Common myeloid progenitor, CD34-positive (primary cell): ENCODE data around the gene PLA2G15.

Experiments
- CTCF ChIA-PET: fragments of 350-600 bp; sonication (Branson Sonifier 250); formaldehyde crosslinking; loops from one replicate; lab custom pipeline; 2021; ENCODE audit warnings: antibody characterized with exemption; lab: Charles Lee
- POLR2A ChIA-PET: fragments of 350-600 bp; sonication (Branson Sonifier 250); formaldehyde crosslinking; loops from one replicate; lab custom pipeline; 2021; ENCODE audit warnings: antibody characterized with exemption; lab: Charles Lee
- DNase-seq, 3 donors: peaks; one replicate each; pipeline versions ENCODE4 v3.0.0 to v3.0.0-alpha.2; 2013
- H3K27ac ChIP-seq, 2 experiments: 1 replicate in 1 of 2; 2 replicates in 1 of 2; pipeline ENCODE4 v1.7.0; 2013; ENCODE audit warnings: inconsistent platforms in 2 of 2, low read length in 2 of 2, mild to moderate bottlenecking in 2 of 2, low read depth in 1 of 2, moderate library complexity in 1 of 2; ENCODE audit not compliant: severe bottlenecking in 2 of 2, insufficient read depth in 1 of 2, poor library complexity in 1 of 2
- H3K27me3 ChIP-seq, 5 experiments: replicated peaks in 2 of 5; 1 replicate in 3 of 5; 2 replicates in 2 of 5; pipeline versions ENCODE4 v1.6.1 to v1.7.0; 2013; ENCODE audit warnings: low read length in 4 of 5, mild to moderate bottlenecking in 2 of 5, moderate library complexity in 2 of 5, inconsistent platforms in 1 of 5; ENCODE audit not compliant: insufficient read depth in 5 of 5, control insufficient read depth in 4 of 5
- H3K36me3 ChIP-seq, 4 experiments: 1 replicate in 2 of 4; 2 replicates in 2 of 4; pipeline versions ENCODE4 v1.6.1 to v1.7.0; 2013; ENCODE audit warnings: low read length in 3 of 4, control low read depth in 1 of 4, mild to moderate bottlenecking in 1 of 4; ENCODE audit not compliant: control insufficient read depth in 4 of 4, insufficient read depth in 4 of 4
- H3K4me1 ChIP-seq, 4 experiments: 1 replicate in 3 of 4; 2 replicates in 1 of 4; pipeline versions ENCODE4 v1.6.1 to v1.7.1; 2013; ENCODE audit warnings: low read length in 3 of 4, mild to moderate bottlenecking in 3 of 4, control low read depth in 1 of 4, inconsistent platforms in 1 of 4, moderate library complexity in 1 of 4; ENCODE audit not compliant: control insufficient read depth in 4 of 4, insufficient read depth in 4 of 4; ENCODE audit errors: control extremely low read depth in 1 of 4
- H3K4me3 ChIP-seq, 7 experiments: 1 replicate in 4 of 7; 2 replicates in 3 of 7; pipeline versions ENCODE4 v1.5.1 to v1.7.0; 2013; ENCODE audit warnings: mild to moderate bottlenecking in 7 of 7, low read length in 6 of 7, moderate library complexity in 6 of 7, inconsistent platforms in 2 of 7, low read depth in 2 of 7, control low read depth in 1 of 7; ENCODE audit not compliant: insufficient read depth in 4 of 7, control insufficient read depth in 1 of 7; ENCODE audit errors: extremely low read depth in 1 of 7
- H3K9me3 ChIP-seq, 5 experiments: 1 replicate in 4 of 5; 2 replicates in 1 of 5; pipeline versions ENCODE4 v1.6.1 to v1.7.1; 2013; ENCODE audit warnings: low read length in 4 of 5, mild to moderate bottlenecking in 2 of 5, inconsistent platforms in 1 of 5, low read depth in 1 of 5, moderate library complexity in 1 of 5; ENCODE audit not compliant: control insufficient read depth in 4 of 5, insufficient read depth in 2 of 5; ENCODE audit errors: control extremely low read depth in 1 of 5
- WGBS: methylation state at CpG from one replicate; pipeline ENCODE4 v1.1.5; 2013; ENCODE audit not compliant: insufficient coverage; 5-methylcytosine and 5-hydroxymethylcytosine counted together

Gene PLA2G15

DNA sequence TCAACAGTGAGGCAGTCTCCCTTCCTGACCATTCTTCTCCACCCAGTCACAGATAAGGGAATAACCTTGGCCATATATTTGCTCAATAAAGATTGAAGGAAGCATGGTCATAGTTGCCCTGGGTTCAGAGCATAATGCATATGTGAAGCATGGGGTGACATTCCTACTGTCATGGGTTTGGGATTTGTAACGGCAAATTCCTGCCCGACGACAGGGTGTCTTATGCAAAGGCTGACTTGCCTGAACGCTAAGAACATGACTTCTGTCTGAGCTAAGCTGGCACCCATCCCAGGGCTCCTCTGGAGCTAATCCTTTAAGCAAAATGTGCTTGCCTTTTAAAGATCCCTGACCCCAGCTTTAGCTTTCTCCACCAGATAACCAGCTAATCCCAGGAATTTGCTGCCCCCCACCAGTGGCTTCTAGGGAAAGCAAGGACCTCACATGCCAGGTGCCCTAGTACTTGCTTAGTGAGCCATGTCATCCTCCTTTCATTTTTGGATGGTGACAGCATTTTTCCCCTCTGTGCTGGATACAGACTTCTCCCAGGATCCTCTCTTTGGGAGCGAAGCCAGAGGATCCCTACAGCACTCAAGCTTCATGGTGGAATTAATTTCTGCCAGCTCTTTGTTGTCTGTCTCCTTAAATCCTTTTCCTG is 53.9 kb downstream of the PLA2G15 start:
- WGBS = 85% methylated on average over 5 of the region's 5 CpGs
- Histone ChIP-seq H3K36me3 (peaks cover 17 to 96% (median 78%) of the 10 kb centered on the region in 4 experiments), H3K9me3 (no peaks in the 10 kb centered on the region), H3K27ac (no peak overlapping the region), H3K27me3 (no peaks in the 10 kb centered on the region), H3K4me3 (no peak overlapping the region), H3K4me1 (peaks cover 0 to 20% (median 1%) of the 10 kb centered on the region in 4 experiments)
- POLR2A ChIA-PET = no interaction called here
- CTCF ChIA-PET = interaction anchor here (1.0 to 2.4 kb wide), 8 partner anchors 9 to 39 kb away, joined by 3 to 10 read pairs (median 4); partner anchors contain the start of gene SLC7A6
- DNase-seq = no peak

DNA sequence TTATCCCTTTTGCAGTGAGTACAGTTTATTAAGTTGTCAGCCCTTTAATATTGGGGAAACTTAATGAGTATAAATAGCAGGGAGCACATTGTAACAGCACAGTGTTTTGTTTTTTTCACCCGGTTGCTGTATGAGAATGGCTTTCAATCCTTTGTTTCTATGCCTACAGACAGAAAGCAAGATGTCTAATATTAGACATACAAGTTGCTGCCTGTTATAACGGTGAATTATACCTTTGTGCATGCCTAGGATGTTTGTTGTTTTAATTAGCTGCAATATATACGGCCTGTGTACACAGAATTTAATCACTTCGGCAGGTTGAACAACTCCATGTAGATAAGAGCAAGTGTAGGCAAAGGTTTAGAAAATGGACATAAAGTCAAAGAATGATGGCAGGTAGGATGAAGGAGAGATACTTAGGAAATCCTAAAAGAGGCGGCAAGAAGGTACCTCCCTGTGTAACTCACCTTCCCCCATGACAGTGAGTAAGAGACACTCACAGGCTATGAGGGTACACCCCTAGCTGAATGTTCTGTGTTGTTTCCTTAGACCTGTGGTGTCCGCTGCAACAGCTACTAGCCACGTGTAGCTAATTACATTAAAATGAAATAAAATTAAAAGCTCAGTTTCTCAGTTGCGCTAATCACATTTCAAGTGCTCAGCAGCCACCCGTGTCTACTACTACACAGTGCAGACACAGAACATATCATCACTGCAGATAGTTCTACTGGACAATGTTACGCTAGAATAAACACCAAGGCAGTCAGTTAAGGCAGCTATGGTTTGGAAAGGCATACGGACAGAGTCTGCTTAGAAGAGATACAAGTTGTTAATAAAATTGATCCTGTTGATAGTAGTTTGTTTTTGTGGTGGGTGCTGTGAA is 54.6 kb downstream of the PLA2G15 start:
- Histone ChIP-seq H3K36me3 (peaks cover 22 to 94% (median 76%) of the 10 kb centered on the region in 4 experiments), H3K9me3 (no peaks in the 10 kb centered on the region), H3K4me1 (peaks cover 0 to 20% (median 1%) of the 10 kb centered on the region in 4 experiments), H3K27me3 (no peaks in the 10 kb centered on the region), H3K27ac (no peak overlapping the region), H3K4me3 (no peak overlapping the region)
- WGBS = 98% methylated on average over 7 of the region's 11 CpGs
- ChIA-PET POLR2A (no interaction called here), CTCF (interaction anchor here (1.0 to 2.6 kb wide), 16 partner anchors 8 to 40 kb away, joined by 3 to 13 read pairs (median 3); partner anchors contain the start of gene SLC7A6)
- DNase-seq = no peak

DNA sequence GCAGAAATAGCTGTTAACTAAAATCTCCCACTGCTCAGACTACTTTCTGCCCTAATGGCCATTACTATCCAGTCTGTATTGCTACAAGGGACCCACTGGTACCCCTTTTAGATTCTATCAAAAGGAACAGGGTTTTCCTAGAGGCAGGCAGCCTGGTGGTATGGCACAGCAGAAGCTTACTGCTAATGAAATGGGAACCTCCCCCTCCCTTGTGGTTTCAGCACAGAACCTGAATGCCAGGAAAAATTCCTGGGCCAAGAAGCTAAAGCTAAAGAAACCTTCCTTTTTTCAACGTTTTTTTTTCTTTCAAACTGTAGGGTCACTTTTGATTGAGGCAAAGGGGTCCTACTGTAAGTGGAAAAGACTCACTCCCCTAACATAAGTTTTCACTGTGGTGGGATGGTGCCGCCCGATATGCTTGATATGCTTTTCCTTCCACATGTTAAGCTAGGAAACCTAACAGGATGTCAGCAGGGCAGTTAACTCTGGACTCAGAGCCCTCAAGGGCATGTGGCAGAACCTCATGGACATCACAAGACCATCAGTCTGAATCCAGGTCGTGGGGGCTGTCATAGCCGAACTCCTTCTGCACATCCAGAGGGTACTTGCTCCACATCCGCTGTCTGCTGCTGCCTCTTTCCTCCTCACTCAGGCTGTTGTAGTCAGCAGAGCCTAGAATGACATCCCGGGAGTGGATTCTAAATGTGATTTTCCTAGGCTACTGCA is 55.7 kb downstream of the PLA2G15 start:
- ChIA-PET POLR2A (interaction anchor here (0.6 to 1.2 kb wide), 2 partner anchors 43 to 878 kb away, joined by 3 to 5 read pairs; no protein-coding TSS in a partner anchor), CTCF (interaction anchor here (0.8 to 2.6 kb wide), 11 partner anchors 8 to 56 kb away, joined by 3 to 13 read pairs (median 3); partner anchors contain the start of genes PLA2G15 and SLC7A6)
- Histone ChIP-seq H3K9me3 (no peaks in the 10 kb centered on the region), H3K27me3 (no peaks in the 10 kb centered on the region), H3K4me1 (peaks cover 0 to 20% (median 1%) of the 10 kb centered on the region in 4 experiments), H3K4me3 (no peak overlapping the region), H3K27ac (no peak overlapping the region), H3K36me3 (peaks cover 23 to 95% (median 72%) of the 10 kb centered on the region in 4 experiments)
- DNase-seq = no peak
- 87% methylated on average over 7 of the region's 7 CpGs for WGBS

DNA sequence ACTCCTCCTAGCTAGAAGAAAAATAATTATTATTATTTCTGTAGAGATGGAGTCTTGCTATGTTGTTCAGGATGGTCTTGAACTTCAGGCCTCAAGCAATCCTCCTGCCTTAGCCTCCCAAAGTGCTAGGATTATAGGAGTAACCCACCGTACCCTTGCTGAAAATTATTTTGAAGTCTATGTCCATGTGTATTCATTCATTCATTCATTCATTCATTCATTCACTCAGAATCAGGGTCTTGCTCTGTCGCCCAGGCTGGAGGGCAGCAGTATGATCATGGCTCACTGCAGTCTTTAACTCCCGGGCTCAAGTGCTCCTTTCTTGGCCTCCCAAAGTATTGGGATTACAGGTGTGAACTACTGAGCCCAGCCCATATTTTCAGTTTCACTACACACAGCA is 61.5 kb downstream of the PLA2G15 start:
- POLR2A ChIA-PET = no interaction called here
- Histone ChIP-seq H3K36me3 (peaks cover 19 to 57% (median 37%) of the 10 kb centered on the region in 4 experiments), H3K27ac (no peak overlapping the region), H3K9me3 (no peaks in the 10 kb centered on the region), H3K4me1 (peaks cover 2 to 24% (median 20%) of the 10 kb centered on the region in 4 experiments), H3K4me3 (no peak overlapping the region), H3K27me3 (no peaks in the 10 kb centered on the region)
- 92% methylated on average over 2 of the region's 3 CpGs for WGBS
- no peak for DNase-seq
- CTCF ChIA-PET = interaction anchor here (1.3 to 6.7 kb wide), 2 partner anchors 22 to 45 kb away, joined by 5 to 34 read pairs; no protein-coding TSS in a partner anchor

DNA sequence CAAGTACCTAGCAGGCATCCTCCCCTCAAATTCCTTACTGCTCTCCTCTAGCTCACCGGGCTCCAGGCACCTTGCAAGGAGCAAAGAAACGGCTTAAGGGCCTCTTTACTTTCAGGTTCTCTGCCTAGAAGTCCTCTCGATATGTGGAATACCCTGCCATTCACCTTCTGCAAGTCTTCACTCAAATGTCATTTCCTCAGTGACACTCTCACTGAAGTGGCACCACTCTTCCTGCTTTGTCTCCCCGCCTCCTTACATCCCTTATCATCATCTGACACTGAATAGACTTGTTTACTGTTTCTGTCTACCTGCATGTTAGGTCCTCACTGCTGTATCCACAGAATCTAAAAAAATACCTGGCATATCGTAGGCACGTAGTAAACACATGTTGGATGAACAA is 64.6 kb downstream of the PLA2G15 start:
- ChIA-PET CTCF (interaction anchor here (1.1 to 6.7 kb wide), 2 partner anchors 10 to 48 kb away, joined by 5 to 34 read pairs; no protein-coding TSS in a partner anchor), POLR2A (no interaction called here)
- WGBS = 46% methylated on average over 6 of the region's 6 CpGs
- Histone ChIP-seq H3K9me3 (no peaks in the 10 kb centered on the region), H3K27me3 (no peaks in the 10 kb centered on the region), H3K36me3 (peaks cover 6 to 41% (median 19%) of the 10 kb centered on the region in 4 experiments), H3K27ac (peak overlapping the region; percentile 64 to 85), H3K4me3 (peak overlapping the region; percentile 77 to 99 (median 94)), H3K4me1 (peaks cover 5 to 33% (median 26%) of the 10 kb centered on the region in 4 experiments)
- DNase-seq = no peak

DNA sequence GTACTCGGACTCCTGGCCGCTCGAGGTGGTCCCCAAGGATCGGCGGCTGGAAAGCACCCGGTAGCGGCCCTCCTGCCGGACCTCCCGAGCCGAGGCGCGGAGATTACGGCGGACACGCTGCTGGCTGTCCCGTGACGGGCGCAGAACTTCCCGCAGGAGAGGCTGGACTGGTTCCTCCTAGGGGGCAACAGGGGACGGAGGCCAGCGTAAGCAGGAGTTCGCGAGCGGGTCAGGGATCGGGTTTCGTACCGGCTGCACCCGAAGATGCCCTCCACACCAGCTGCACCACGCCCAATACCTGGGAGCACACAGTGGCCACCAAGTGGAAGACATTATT is 65.2 kb downstream of the PLA2G15 start:
- CTCF ChIA-PET = interaction anchor here (0.7 to 2.2 kb wide), 6 partner anchors 18 to 56 kb away, joined by 3 to 37 read pairs (median 6); partner anchors contain the start of gene SLC7A6
- Histone ChIP-seq H3K9me3 (no peaks in the 10 kb centered on the region), H3K4me3 (peak overlapping the region; percentile 77 to 99 (median 94)), H3K4me1 (peaks cover 5 to 33% (median 26%) of the 10 kb centered on the region in 4 experiments), H3K27me3 (no peaks in the 10 kb centered on the region), H3K36me3 (peaks cover 5 to 40% (median 17%) of the 10 kb centered on the region in 4 experiments), H3K27ac (peak overlapping the region; percentile 64 to 85)
- WGBS = 0% methylated on average over 29 of the region's 29 CpGs
- DNase-seq = no peak
- POLR2A ChIA-PET = interaction anchor here (1.2 to 2.3 kb wide), 6 partner anchors 19 to 53 kb away, joined by 3 to 12 read pairs (median 4); partner anchors contain the start of gene SLC7A6
